Muscle of leg (tissue), 11 donors: ENCODE data around the gene ANKRD18A. TPM values are rescaled to one million over a fixed set of nuclear protein-coding genes. Genes with fewer than 3 reads are reported as not detected.
"Not testable (repeated sequence)": the region's sequence is repeated elsewhere in the genome, so short reads cannot be mapped to it uniquely, and the experiment has no call there.

Source experiments
- DNase-seq: peaks from one replicate; pipeline ENCODE4 v3.0.0; 2013
- H3K27ac ChIP-seq: one replicate; pipeline ENCODE4 v1.5.1; 2013; ENCODE audit warnings: mild to moderate bottlenecking, low read length, control low read depth
- H3K27me3 ChIP-seq: one replicate; pipeline ENCODE4 v1.6.1; 2013; ENCODE audit warnings: low read length; ENCODE audit not compliant: control insufficient read depth, insufficient read depth
- H3K36me3 ChIP-seq: one replicate; pipeline ENCODE4 v1.6.1; 2013; ENCODE audit warnings: low read length; ENCODE audit not compliant: control insufficient read depth, insufficient read depth
- H3K4me1 ChIP-seq: one replicate; pipeline ENCODE4 v1.6.1; 2013; ENCODE audit warnings: low read length; ENCODE audit not compliant: control insufficient read depth, insufficient read depth
- H3K4me3 ChIP-seq: one replicate; pipeline ENCODE4 v1.5.1; 2013; ENCODE audit warnings: low read length, control low read depth
- H3K9me3 ChIP-seq: replicated peaks from 2 replicates; pipeline ENCODE4 v1.6.1; 2013; ENCODE audit warnings: low read depth, low read length; ENCODE audit not compliant: control insufficient read depth
- WGBS: methylation state at CpG from one replicate; pipeline ENCODE4 v1.1.5; 2013; ENCODE audit warnings: missing lambda C conversion rate; ENCODE audit not compliant: insufficient coverage; 5-methylcytosine and 5-hydroxymethylcytosine counted together
- polyA plus RNA-seq, 8 donors: library from polyadenylated mRNA; unstranded; fragments of 120-200 nt; gene quantifications; one replicate each; pipeline versions ENCODE4 v1.2.1 to v1.2.3, GENCODE V29; 2013; ENCODE audit warnings: inconsistent platforms in 1 of 8, low replicate concordance in 1 of 8; ENCODE audit not compliant: insufficient read length in 8 of 8, insufficient read depth in 1 of 8
- total RNA-seq: library from RNA; stranded (reverse); fragments of 120-200 nt; gene quantifications from one replicate; pipeline ENCODE4 v1.2.4, GENCODE V29; 2013

The ANKRD18A gene
- total and polyA plus RNA-seq, 9 donors = 0.04 to 0.81 (median 0.28) TPM; not detected in 2

- no peak overlapping the region for H3K4me3 ChIP-seq
- H3K36me3 ChIP-seq = no peaks in the 10 kb centered on the region
- 84% methylated on average over 3 of the region's 4 CpGs for WGBS
- no peak overlapping the region for H3K27ac ChIP-seq
- peaks cover 2% of the 10 kb centered on the region for H3K9me3 ChIP-seq
- H3K4me1 ChIP-seq = no peaks in the 10 kb centered on the region
- no peak for DNase-seq
- H3K27me3 ChIP-seq = peaks cover 3% of the 10 kb centered on the region
These were observed 9.1 kb upstream of the ANKRD18A start for GRCh38 chr9:38629511-38629910.

- Histone ChIP-seq H3K27me3 (peaks cover 22% of the 10 kb centered on the region), H3K9me3 (peaks cover 5% of the 10 kb centered on the region), H3K4me3 (no peak overlapping the region), H3K27ac (no peak overlapping the region), H3K4me1 (peaks cover 11% of the 10 kb centered on the region), H3K36me3 (no peaks in the 10 kb centered on the region)
- no CpG with 5 or more reads among the region's 2 CpGs for WGBS
- no peak for DNase-seq
These were observed 5.6 kb upstream of the ANKRD18A start for GRCh38 chr9:38626006-38626405.

- Histone ChIP-seq H3K27me3 (peaks cover 38% of the 10 kb centered on the region), H3K27ac (no peak overlapping the region), H3K36me3 (no peaks in the 10 kb centered on the region), H3K4me1 (peaks cover 21% of the 10 kb centered on the region), H3K9me3 (peaks cover 5% of the 10 kb centered on the region), H3K4me3 (no peak overlapping the region)
- DNase-seq = no peak
- no CpG with 5 or more reads among the region's 2 CpGs for WGBS
These were observed 2.6 kb upstream of the ANKRD18A start for GRCh38 chr9:38622951-38623350.

- H3K4me1 ChIP-seq = peaks cover 21% of the 10 kb centered on the region
- no peak overlapping the region for H3K4me3 ChIP-seq
- peaks cover 5% of the 10 kb centered on the region for H3K9me3 ChIP-seq
- H3K36me3 ChIP-seq = no peaks in the 10 kb centered on the region
- H3K27ac ChIP-seq = no peak overlapping the region
- no peak for DNase-seq
- 1% methylated on average over 15 of the region's 30 CpGs for WGBS
- H3K27me3 ChIP-seq = peaks cover 38% of the 10 kb centered on the region
These were observed 1.9 kb upstream of the ANKRD18A start for GRCh38 chr9:38622288-38622674.

DNA sequence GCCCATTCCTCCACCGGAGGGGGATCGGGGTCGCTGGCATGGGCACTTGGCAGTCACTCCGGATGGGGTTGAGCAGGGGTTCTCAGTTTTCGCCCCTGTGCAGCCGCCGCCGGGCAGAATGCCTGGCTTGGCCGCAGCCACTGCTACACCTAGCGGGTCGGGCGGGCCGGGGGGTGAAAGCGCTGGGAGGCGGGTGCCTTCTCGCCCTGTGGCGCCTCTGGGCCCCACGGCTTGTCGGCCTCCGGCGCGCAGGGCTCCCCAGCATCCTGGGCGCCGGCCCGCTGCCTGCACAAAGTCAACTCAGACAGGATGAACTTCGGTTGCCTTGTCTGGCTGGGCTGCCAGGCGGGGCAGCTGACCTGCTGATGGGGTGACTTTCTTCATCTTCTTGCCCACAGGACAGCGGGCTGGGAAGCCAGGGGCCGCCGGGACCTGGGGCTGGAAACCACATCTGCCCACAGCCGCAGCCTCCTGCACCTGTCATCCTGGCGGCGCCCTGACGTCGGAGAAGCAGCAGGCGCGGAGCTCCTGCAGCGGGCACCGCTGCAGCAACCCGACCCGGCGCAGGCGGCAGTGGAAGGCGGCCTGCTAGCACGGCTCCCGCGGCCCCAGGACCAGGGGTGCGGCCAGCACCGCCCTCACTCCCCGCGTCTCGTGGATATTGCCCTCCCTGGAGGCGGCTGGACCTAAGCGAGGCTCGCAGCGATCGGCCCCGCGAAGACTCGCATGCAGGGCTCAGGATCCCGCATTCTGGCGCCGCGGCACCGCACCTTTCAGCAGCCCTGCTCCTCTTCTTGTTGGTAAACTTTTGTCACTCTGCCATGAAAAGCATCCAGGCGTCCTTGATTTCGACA is 1.3 kb upstream of the ANKRD18A start:
- under 1% methylated on average over 61 of the region's 67 CpGs for WGBS
- peaks cover 5% of the 10 kb centered on the region for H3K9me3 ChIP-seq
- no peaks in the 10 kb centered on the region for H3K36me3 ChIP-seq
- DNase-seq = no peak
- no peak overlapping the region for H3K27ac ChIP-seq
- H3K27me3 ChIP-seq = peaks cover 40% of the 10 kb centered on the region
- no peak overlapping the region for H3K4me3 ChIP-seq
- H3K4me1 ChIP-seq = peaks cover 21% of the 10 kb centered on the region

DNA sequence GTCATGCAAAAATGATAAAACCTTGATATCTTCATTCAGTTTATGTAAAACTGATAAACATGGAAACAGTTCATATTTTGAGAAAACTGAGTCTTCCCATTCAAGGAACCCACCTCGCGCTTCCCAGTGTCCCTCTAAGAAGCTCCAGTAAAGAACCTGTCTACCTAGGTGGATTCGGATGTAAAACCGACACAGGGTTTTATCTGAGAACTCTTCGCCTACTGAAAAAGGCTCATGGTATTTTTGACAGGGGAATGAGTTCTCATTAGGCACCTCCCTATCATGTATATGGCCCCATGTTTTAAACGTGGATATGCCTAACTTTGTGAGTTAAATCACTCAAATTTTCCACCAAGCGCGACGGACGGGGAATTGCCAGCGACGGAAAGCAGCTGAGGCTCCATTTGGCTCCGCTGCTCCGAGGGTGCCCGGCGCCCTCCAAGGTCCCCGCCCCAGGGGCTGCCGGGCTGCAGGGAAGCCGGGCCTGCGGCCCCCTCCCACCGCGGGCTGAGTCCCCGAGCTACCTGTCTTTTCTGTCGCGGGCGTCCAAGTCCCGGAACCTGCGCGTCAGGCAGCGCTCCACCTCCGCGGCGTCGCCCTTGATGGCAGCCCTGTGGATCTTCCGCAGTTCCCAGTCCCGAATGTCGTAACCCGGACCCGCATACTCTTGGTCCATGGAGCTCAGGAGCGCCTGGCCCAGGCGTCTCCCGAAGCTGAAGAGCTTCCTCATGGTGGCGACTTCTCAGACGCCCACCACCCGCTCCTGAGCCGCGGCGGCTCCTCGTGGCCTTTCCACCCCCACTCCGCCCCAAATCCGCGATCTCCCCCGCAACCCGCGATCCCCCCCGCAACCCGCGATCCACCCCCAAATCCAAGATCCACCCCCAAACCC is 594 bp downstream of the ANKRD18A start:
- Histone ChIP-seq H3K36me3 (no peaks in the 10 kb centered on the region), H3K27ac (no peak overlapping the region), H3K9me3 (peaks cover 2% of the 10 kb centered on the region), H3K4me3 (peak overlapping the region; percentile 24), H3K4me1 (peaks cover 21% of the 10 kb centered on the region), H3K27me3 (peaks cover 43% of the 10 kb centered on the region)
- DNase-seq = no peak
- WGBS = under 1% methylated on average over 42 of the region's 58 CpGs

GRCh38 chr9:38598029-38598745 is 22.2 kb downstream of the ANKRD18A start:
- H3K4me1 ChIP-seq, H3K9me3 ChIP-seq, H3K4me3 ChIP-seq, H3K27me3 ChIP-seq, H3K27ac ChIP-seq, H3K36me3 ChIP-seq, DNase-seq: not testable (repeated sequence)
- no CpG with 5 or more reads among the region's 2 CpGs for WGBS

DNA sequence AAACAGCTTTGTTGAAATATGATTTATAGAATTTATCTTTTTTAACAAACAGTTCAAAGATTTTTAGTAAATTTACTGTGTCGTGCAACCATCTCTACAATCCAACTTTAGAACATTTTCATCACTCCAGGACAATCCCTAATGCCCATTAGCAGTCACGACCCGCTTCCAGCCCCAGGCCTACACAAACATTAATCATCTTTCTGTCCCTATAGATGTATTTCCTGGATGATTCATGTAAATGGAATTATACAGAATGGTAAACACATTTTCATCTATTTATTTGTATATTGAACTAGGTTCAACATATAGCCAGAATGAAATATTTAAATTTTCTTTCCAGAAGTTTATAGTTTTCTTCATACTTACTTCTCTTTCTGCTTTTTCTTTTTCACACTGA is 25.3 kb downstream of the ANKRD18A start:
- H3K4me1 ChIP-seq, H3K9me3 ChIP-seq, H3K36me3 ChIP-seq, H3K4me3 ChIP-seq, H3K27ac ChIP-seq, DNase-seq, H3K27me3 ChIP-seq: not testable (repeated sequence)
- no CpG with 5 or more reads among the region's 3 CpGs for WGBS

DNA sequence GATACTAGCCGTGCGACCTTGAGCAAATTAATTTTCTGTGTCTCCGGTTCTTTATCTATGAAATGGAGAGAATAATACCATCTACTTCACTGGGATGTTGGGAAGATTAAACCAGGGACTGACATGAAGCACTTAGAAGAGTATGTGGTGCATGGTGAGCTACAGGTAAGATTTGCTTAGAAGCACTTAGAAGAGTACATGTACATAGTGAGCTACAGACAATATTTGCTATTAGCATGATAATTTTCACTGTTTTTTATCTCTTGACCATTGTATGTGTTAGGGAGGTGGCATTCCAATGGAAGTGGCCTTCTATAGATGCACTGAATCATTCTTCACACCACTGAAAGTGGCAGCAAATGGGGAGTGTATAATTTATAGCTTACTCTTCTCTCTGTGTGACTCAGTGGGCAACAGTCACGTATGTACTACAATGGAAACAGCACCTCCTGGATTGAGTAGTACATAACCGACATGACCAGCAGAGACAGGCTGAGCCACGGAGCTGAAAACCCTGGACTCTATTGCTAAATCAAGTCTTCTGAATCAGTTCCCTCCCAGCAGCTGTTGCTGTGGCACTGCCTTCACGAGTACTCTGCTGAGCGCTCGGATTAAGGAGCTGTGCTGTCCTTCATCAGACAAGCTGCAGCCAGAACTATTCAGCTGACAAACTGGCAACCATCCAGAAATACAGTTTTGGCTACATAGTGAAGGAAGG is 28.9 kb downstream of the ANKRD18A start:
- not testable (repeated sequence) for H3K27me3 ChIP-seq, H3K36me3 ChIP-seq, H3K4me1 ChIP-seq, H3K9me3 ChIP-seq, H3K27ac ChIP-seq, H3K4me3 ChIP-seq
- DNase-seq = peak; percentile 70
- WGBS = no CpG with 5 or more reads among the region's 9 CpGs
